Putamen (tissue), 1 donor: Measurements from ENCODE around the gene ZFAND2B.
"Not testable (repeated sequence)": the region's sequence is repeated elsewhere in the genome, so short reads cannot be mapped to it uniquely, and the experiment has no call there.

Source experiments
- DNase-seq: peaks from one replicate; pipeline ENCODE4 v3.0.0-alpha.2; 2016; ENCODE audit warnings: low spot score

The ZFAND2B gene

GRCh38 chr2:219175928-219176817, 30.4 kb upstream of the ZFAND2B start:
- DNase-seq = peak; percentile 41

- peak; percentile 90 for DNase-seq
Measured at GRCh38 chr2:219176818-219177551, 29.6 kb upstream of the ZFAND2B start, which contains the start of gene CNPPD1. Gene CNPPD1, minus strand, starts transcription at chr2:219176925. Its CDS starts 97 bp downstream, at chr2:219176828.

- peak; percentile 93 for DNase-seq
Measured at GRCh38 chr2:219177552-219178376, 28.8 kb upstream of the ZFAND2B start, which contains the start of gene RETREG2. Gene RETREG2, plus strand, starts transcription at chr2:219178275. Its CDS starts 78 bp downstream, at chr2:219178353.

- peak; percentile 30 for DNase-seq
Measured at GRCh38 chr2:219178377-219179175, 28.0 kb upstream of the ZFAND2B start.

- DNase-seq = no peak
Measured at GRCh38 chr2:219179601-219180465, 26.7 kb upstream of the ZFAND2B start.

GRCh38 chr2:219180961-219181360, 25.6 kb upstream of the ZFAND2B start:
- DNase-seq = no peak

GRCh38 chr2:219181531-219181930, 25.1 kb upstream of the ZFAND2B start:
- DNase-seq = no peak

GRCh38 chr2:219182331-219183150, 24.0 kb upstream of the ZFAND2B start:
- no peak for DNase-seq

- no peak for DNase-seq
Measured at GRCh38 chr2:219183151-219183772, 23.3 kb upstream of the ZFAND2B start.

GRCh38 chr2:219184121-219184520, 22.5 kb upstream of the ZFAND2B start:
- no peak for DNase-seq

- DNase-seq = no peak
Measured at GRCh38 chr2:219186754-219187456, 19.7 kb upstream of the ZFAND2B start.

- no peak for DNase-seq
Measured at GRCh38 chr2:219197388-219197787, 9.2 kb upstream of the ZFAND2B start.

- no peak for DNase-seq
Measured at GRCh38 chr2:219198974-219199373, 7.6 kb upstream of the ZFAND2B start.

- no peak for DNase-seq
Measured at GRCh38 chr2:219199470-219200211, 6.9 kb upstream of the ZFAND2B start.

GRCh38 chr2:219200502-219201326, 5.9 kb upstream of the ZFAND2B start:
- not testable (repeated sequence) for DNase-seq

- DNase-seq = not testable (repeated sequence)
Measured at GRCh38 chr2:219201331-219201730, 5.3 kb upstream of the ZFAND2B start.
